ENCODE data around the gene SYNGR2. TPM values are rescaled to one million over a fixed set of nuclear protein-coding genes. Genes with fewer than 3 reads are reported as not detected.

The SYNGR2 gene
- total RNA-seq, 1 donor from 2014 or later: 11.4 TPM

- DNase-seq: no peak
These were observed 24.9 kb upstream of the SYNGR2 start for GRCh38 chr17:78143214-78144146.

- peak; percentile 56 for DNase-seq
These were observed 24.1 kb upstream of the SYNGR2 start for GRCh38 chr17:78144147-78144719.

- DNase-seq: no peak
These were observed 23.4 kb upstream of the SYNGR2 start for GRCh38 chr17:78144736-78145641.

- DNase-seq: no peak
These were observed 21.9 kb upstream of the SYNGR2 start for GRCh38 chr17:78146471-78146869.

GRCh38 chr17:78146881-78147280 lies 21.5 kb upstream of the SYNGR2 start:
- DNase-seq: no peak

- DNase-seq: no peak
These were observed 20.9 kb upstream of the SYNGR2 start for GRCh38 chr17:78147315-78147998.

- no peak for DNase-seq
These were observed 19.9 kb upstream of the SYNGR2 start for GRCh38 chr17:78148286-78149016.

GRCh38 chr17:78151514-78152008 lies 16.8 kb upstream of the SYNGR2 start:
- no peak for DNase-seq

GRCh38 chr17:78154903-78155811 lies 13.2 kb upstream of the SYNGR2 start:
- no peak for DNase-seq

GRCh38 chr17:78159575-78160158 lies 8.7 kb upstream of the SYNGR2 start:
- DNase-seq: no peak

- no peak for DNase-seq
These were observed 4.3 kb upstream of the SYNGR2 start for GRCh38 chr17:78163881-78164747.

- no peak for DNase-seq
These were observed 3.4 kb upstream of the SYNGR2 start for GRCh38 chr17:78164748-78165607.

- no peak for DNase-seq
These were observed 2.0 kb upstream of the SYNGR2 start for GRCh38 chr17:78166416-78166815.

- DNase-seq: no peak
These were observed 767 bp downstream of the SYNGR2 start for GRCh38 chr17:78168903-78169793.

- no peak for DNase-seq
These were observed 2.6 kb downstream of the SYNGR2 start for GRCh38 chr17:78170692-78171590.

Measured in occipital lobe (tissue), 2 donors.